Measurements from ENCODE around the gene EPO. TPM values are rescaled to one million over a fixed set of nuclear protein-coding genes. Genes with fewer than 3 reads are reported as not detected.

The EPO gene
- total and polyA plus RNA-seq, 4 experiments from 2014 or later = not detected

- ChIA-PET CTCF (ENCODE audit: partially characterized antibody) (interaction anchor here (0.7 to 5.0 kb wide), 53 partner anchors 9 to 689 kb away, joined by 3 to 62 read pairs (median 4); partner anchors contain the start of genes EPO, FBXO24, GIGYF1 and GNB2), POLR2A (ENCODE audit: partially characterized antibody) (interaction anchor here (0.7 to 3.1 kb wide), 35 partner anchors 9 to 579 kb away, joined by 3 to 48 read pairs (median 7); partner anchors contain the start of genes FBXO24, FIS1, GIGYF1 and GNB2)
- Mint-ChIP-seq H3K4me1 (peaks cover 5 to 18% (median 11%) of the 10 kb centered on the region in 4 donors), H3K27me3 (peaks cover 2 to 5% of the 10 kb centered on the region in 2 donors), H3K36me3 (peaks cover 3 to 13% of the 10 kb centered on the region in 2 donors), H3K4me3 (peak overlapping the region; percentile 93 to 100 (median 96)), H3K27ac (peak overlapping the region; percentile 90 to 98 (median 96)), H3K9me3 (no peaks in the 10 kb centered on the region)
- peak overlapping the region; percentile 79 for H3K27ac ChIP-seq (ENCODE audit: low read depth, low read length)
- no peaks in the 10 kb centered on the region for H3K9me3 ChIP-seq (ENCODE audit: control insufficient read depth in 1 of 2, low read length in 2 of 2)
- DNase-seq = peak; percentile 68 to 77 (median 69)
- H3K4me3 ChIP-seq (ENCODE audit: low read length in 2 of 2) = peak overlapping the region; percentile 89 to 90
- intact Hi-C loops (cut with micrococcal nuclease) = loop anchor here (1.0 to 10.0 kb wide), 7 partner anchors 11 to 549 kb away; partner anchors contain the start of genes FBXO24, GIGYF1, GNB2 and LRCH4
- no peaks in the 10 kb centered on the region for H3K36me3 ChIP-seq (ENCODE audit: insufficient read depth, low read length)
- peaks cover 16% of the 10 kb centered on the region for H3K4me1 ChIP-seq (ENCODE audit: insufficient read depth, low read length)
- H3K27me3 ChIP-seq (ENCODE audit: insufficient read depth, low read length) = no peaks in the 10 kb centered on the region
Measured at GRCh38 chr7:100705320-100705752, 14.9 kb upstream of the EPO start.

GRCh38 chr7:100705753-100706671, 14.3 kb upstream of the EPO start, which contains the start of gene POP7:
Gene POP7 (plus strand): TSS chr7:100706121. CDS start chr7:100706831, 710 bp downstream.
- Mint-ChIP-seq H3K9me3 (no peaks in the 10 kb centered on the region), H3K4me1 (peaks cover 5 to 18% (median 11%) of the 10 kb centered on the region in 4 donors), H3K27ac (peak within 1 kb of the TSS; percentile 90 to 98 (median 96)), H3K36me3 (peaks cover 3 to 13% of the 10 kb centered on the region in 2 donors), H3K4me3 (peak within 1 kb of the TSS; percentile 93 to 100 (median 96)), H3K27me3 (peaks cover 2 to 3% of the 10 kb centered on the region in 2 donors)
- Histone ChIP-seq H3K9me3 (ENCODE audit: control insufficient read depth in 1 of 2, low read length in 2 of 2) (no peaks in the 10 kb centered on the region), H3K4me1 (ENCODE audit: insufficient read depth, low read length) (peaks cover 16% of the 10 kb centered on the region), H3K4me3 (ENCODE audit: low read length in 2 of 2) (peak within 1 kb of the TSS; percentile 89 to 90), H3K36me3 (ENCODE audit: insufficient read depth, low read length) (no peaks in the 10 kb centered on the region), H3K27me3 (ENCODE audit: insufficient read depth, low read length) (no peaks in the 10 kb centered on the region), H3K27ac (ENCODE audit: low read depth, low read length) (peak within 1 kb of the TSS; percentile 79)
- POLR2A ChIA-PET (ENCODE audit: partially characterized antibody) = interaction anchor here (0.7 to 3.1 kb wide), 38 partner anchors 10 to 1147 kb away, joined by 3 to 48 read pairs (median 6); partner anchors contain the start of genes FBXO24, FIS1, GIGYF1 and GNB2
- DNase-seq = peak; percentile 96 to 97 (median 97)
- intact Hi-C loops (cut with micrococcal nuclease) = loop anchor here (1.0 to 10.0 kb wide), 8 partner anchors 12 to 549 kb away; partner anchors contain the start of genes FBXO24, GIGYF1, GNB2 and LRCH4
- CTCF ChIA-PET (ENCODE audit: partially characterized antibody) = interaction anchor here (0.6 to 5.0 kb wide), 52 partner anchors 9 to 690 kb away, joined by 3 to 62 read pairs (median 4); partner anchors contain the start of genes EPO, FBXO24, GIGYF1 and GNB2

- DNase-seq = no peak
- Histone ChIP-seq H3K27ac (ENCODE audit: low read depth, low read length) (peak overlapping the region; percentile 79), H3K4me1 (ENCODE audit: insufficient read depth, low read length) (peaks cover 16% of the 10 kb centered on the region), H3K4me3 (ENCODE audit: low read length in 2 of 2) (peak overlapping the region; percentile 47 to 89), H3K36me3 (ENCODE audit: insufficient read depth, low read length) (no peaks in the 10 kb centered on the region), H3K27me3 (ENCODE audit: insufficient read depth, low read length) (no peaks in the 10 kb centered on the region), H3K9me3 (ENCODE audit: control insufficient read depth in 1 of 2, low read length in 2 of 2) (no peaks in the 10 kb centered on the region)
- POLR2A ChIA-PET (ENCODE audit: partially characterized antibody) = interaction anchor here (1.1 to 3.1 kb wide), 11 partner anchors 11 to 538 kb away, joined by 3 to 48 read pairs (median 9); partner anchors contain the start of genes FBXO24, FIS1, GIGYF1 and GNB2
- CTCF ChIA-PET (ENCODE audit: partially characterized antibody) = interaction anchor here (1.5 to 5.0 kb wide), 6 partner anchors 15 to 228 kb away, joined by 4 to 62 read pairs (median 30); partner anchors contain the start of genes FBXO24, LRCH4, MOSPD3 and SLC12A9
- Mint-ChIP-seq H3K4me1 (peaks cover 5 to 18% (median 11%) of the 10 kb centered on the region in 4 donors), H3K9me3 (no peaks in the 10 kb centered on the region), H3K36me3 (peaks cover 3 to 13% of the 10 kb centered on the region in 2 donors), H3K4me3 (peak overlapping the region; percentile 93 to 100 (median 96)), H3K27ac (peak overlapping the region; percentile 90 to 98 (median 96)), H3K27me3 (peaks cover 0 to 1% of the 10 kb centered on the region in 2 donors)
- intact Hi-C loops (cut with micrococcal nuclease) = loop anchor here (1.0 to 10.0 kb wide), 2 partner anchors 131 to 548 kb away; no protein-coding TSS in a partner anchor
Measured at GRCh38 chr7:100706672-100707311, 13.5 kb upstream of the EPO start.

GRCh38 chr7:100708395-100708794, 11.9 kb upstream of the EPO start:
- H3K27me3 ChIP-seq (ENCODE audit: insufficient read depth, low read length) = no peaks in the 10 kb centered on the region
- H3K36me3 ChIP-seq (ENCODE audit: insufficient read depth, low read length) = no peaks in the 10 kb centered on the region
- intact Hi-C loops (cut with micrococcal nuclease) = loop anchor here (10.0 kb wide), 1 partner anchor 546 kb away; no protein-coding TSS in a partner anchor
- no peaks in the 10 kb centered on the region for H3K9me3 ChIP-seq (ENCODE audit: control insufficient read depth in 1 of 2, low read length in 2 of 2)
- Mint-ChIP-seq H3K4me1 (peaks cover 5 to 18% (median 11%) of the 10 kb centered on the region in 4 donors), H3K27me3 (no peaks in the 10 kb centered on the region), H3K9me3 (no peaks in the 10 kb centered on the region), H3K36me3 (peaks cover 3 to 13% of the 10 kb centered on the region in 2 donors), H3K27ac (peak overlapping the region in 2 of 7 donors; percentile 24 to 42), H3K4me3 (peak overlapping the region in 4 of 8 donors; percentile 8 to 47 (median 40))
- POLR2A ChIA-PET (ENCODE audit: partially characterized antibody) = interaction anchor here (0.6 kb wide), 1 partner anchor 1203 kb away, joined by 3 read pairs; no protein-coding TSS in a partner anchor
- CTCF ChIA-PET (ENCODE audit: partially characterized antibody) = interaction anchor here (0.7 to 5.0 kb wide), 3 partner anchors 17 to 258 kb away, joined by 4 to 62 read pairs (median 7); partner anchors contain the start of gene SLC12A9
- no peak overlapping the region for H3K4me3 ChIP-seq (ENCODE audit: low read length in 2 of 2)
- H3K4me1 ChIP-seq (ENCODE audit: insufficient read depth, low read length) = peaks cover 16% of the 10 kb centered on the region
- no peak for DNase-seq
- H3K27ac ChIP-seq (ENCODE audit: low read depth, low read length) = no peak overlapping the region

GRCh38 chr7:100710452-100710851, 9.8 kb upstream of the EPO start:
- ChIA-PET POLR2A (ENCODE audit: partially characterized antibody) (no interaction called here), CTCF (ENCODE audit: partially characterized antibody) (no interaction called here)
- Mint-ChIP-seq H3K4me3 (no peak overlapping the region), H3K36me3 (peaks cover 3 to 11% of the 10 kb centered on the region in 2 donors), H3K9me3 (peaks cover 0 to 1% (median 0%) of the 10 kb centered on the region in 8 donors), H3K4me1 (peaks cover 5 to 18% (median 11%) of the 10 kb centered on the region in 4 donors), H3K27ac (peak overlapping the region in 1 of 7 donors; percentile 62), H3K27me3 (peaks cover 0 to 3% of the 10 kb centered on the region in 2 donors)
- Histone ChIP-seq H3K4me1 (ENCODE audit: insufficient read depth, low read length) (peaks cover 11% of the 10 kb centered on the region), H3K9me3 (ENCODE audit: control insufficient read depth in 1 of 2, low read length in 2 of 2) (no peaks in the 10 kb centered on the region), H3K27ac (ENCODE audit: low read depth, low read length) (no peak overlapping the region), H3K27me3 (ENCODE audit: insufficient read depth, low read length) (no peaks in the 10 kb centered on the region), H3K36me3 (ENCODE audit: insufficient read depth, low read length) (no peaks in the 10 kb centered on the region), H3K4me3 (ENCODE audit: low read length in 2 of 2) (no peak overlapping the region)
- DNase-seq = no peak
- intact Hi-C loops (cut with micrococcal nuclease) = no loop called here

- DNase-seq = no peak
- Histone ChIP-seq H3K36me3 (ENCODE audit: insufficient read depth, low read length) (no peaks in the 10 kb centered on the region), H3K4me3 (ENCODE audit: low read length in 2 of 2) (no peak overlapping the region), H3K27me3 (ENCODE audit: insufficient read depth, low read length) (no peaks in the 10 kb centered on the region), H3K4me1 (ENCODE audit: insufficient read depth, low read length) (peaks cover 9% of the 10 kb centered on the region), H3K9me3 (ENCODE audit: control insufficient read depth in 1 of 2, low read length in 2 of 2) (no peaks in the 10 kb centered on the region), H3K27ac (ENCODE audit: low read depth, low read length) (no peak overlapping the region)
- peaks cover 3 to 4% of the 10 kb centered on the region in 2 donors for H3K36me3 Mint-ChIP-seq
- CTCF ChIA-PET (ENCODE audit: partially characterized antibody) = interaction anchor here (0.9 to 1.2 kb wide), 2 partner anchors 14 to 20 kb away, joined by 3 read pairs; no protein-coding TSS in a partner anchor
- H3K27me3 Mint-ChIP-seq = peaks cover 0 to 3% of the 10 kb centered on the region in 2 donors
- POLR2A ChIA-PET (ENCODE audit: partially characterized antibody) = no interaction called here
- no peak overlapping the region for H3K4me3 Mint-ChIP-seq
- peaks cover 0 to 4% (median 0%) of the 10 kb centered on the region in 8 donors for H3K9me3 Mint-ChIP-seq
- intact Hi-C loops (cut with micrococcal nuclease) = no loop called here
- H3K27ac Mint-ChIP-seq = no peak overlapping the region
- peaks cover 5 to 15% (median 8%) of the 10 kb centered on the region in 4 donors for H3K4me1 Mint-ChIP-seq
Measured at GRCh38 chr7:100711369-100711768, 8.9 kb upstream of the EPO start.

Measured in CD4-positive, alpha-beta memory T cell (primary cell).